Activated CD4-positive, alpha-beta T cell treated with anti-CD3 and anti-CD28 coated beads, Interleukin-2, amount 50 U/mL, for 48 hours (primary cell): Measurements from ENCODE around the gene IFITM5.

Experiments used
- DNase-seq, 2 experiments: peaks; one replicate each; pipeline ENCODE4 v3.0.0-alpha.2; 2020

IFITM5 gene

GRCh38 chr11:257766-258493 lies 41.4 kb downstream of the IFITM5 start:
- no peak for DNase-seq

GRCh38 chr11:256952-257737 lies 42.2 kb downstream of the IFITM5 start:
- no peak for DNase-seq

GRCh38 chr11:255816-256215 lies 43.5 kb downstream of the IFITM5 start:
- no peak for DNase-seq

DNA sequence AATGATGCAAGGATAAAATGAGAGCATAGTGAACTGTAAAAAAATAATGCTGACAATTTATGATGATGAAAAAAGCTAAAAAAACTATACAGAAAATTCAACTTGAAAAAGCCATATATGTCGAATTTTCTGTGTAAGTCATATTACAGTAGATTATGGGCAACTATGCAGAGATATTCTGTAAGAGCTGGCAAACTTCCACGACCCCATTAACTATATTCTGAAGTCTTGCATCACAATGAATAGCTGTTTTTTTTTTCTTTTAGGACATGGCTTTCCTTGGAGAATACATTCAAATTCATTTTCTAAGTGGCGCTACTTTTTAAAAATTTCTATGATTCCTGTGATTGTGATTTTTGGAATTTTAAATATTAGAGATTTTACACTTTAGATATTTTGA lies 44.1 kb downstream of the IFITM5 start:
- no peak for DNase-seq

DNA sequence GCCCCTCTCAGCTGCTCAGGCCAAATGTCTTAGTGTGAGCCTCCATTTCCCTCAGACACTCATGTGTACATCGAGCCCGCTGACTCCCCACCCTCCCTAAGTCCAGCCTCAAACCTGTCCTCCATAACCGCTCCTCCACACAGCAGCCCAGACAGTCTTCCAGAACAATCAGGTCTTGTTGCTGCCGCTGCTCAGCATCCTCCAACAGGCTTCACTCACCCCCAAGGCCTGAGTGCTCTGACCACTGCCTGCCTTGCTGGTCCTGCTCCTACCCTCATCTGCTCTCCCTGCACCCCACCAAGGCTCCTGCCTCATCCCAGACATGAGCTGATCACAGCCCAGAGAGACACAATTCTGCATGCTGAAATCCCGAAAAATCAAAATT lies 45.4 kb downstream of the IFITM5 start:
- no peak for DNase-seq

GRCh38 chr11:253160-253885 lies 46.0 kb downstream of the IFITM5 start:
- DNase-seq = no peak

DNA sequence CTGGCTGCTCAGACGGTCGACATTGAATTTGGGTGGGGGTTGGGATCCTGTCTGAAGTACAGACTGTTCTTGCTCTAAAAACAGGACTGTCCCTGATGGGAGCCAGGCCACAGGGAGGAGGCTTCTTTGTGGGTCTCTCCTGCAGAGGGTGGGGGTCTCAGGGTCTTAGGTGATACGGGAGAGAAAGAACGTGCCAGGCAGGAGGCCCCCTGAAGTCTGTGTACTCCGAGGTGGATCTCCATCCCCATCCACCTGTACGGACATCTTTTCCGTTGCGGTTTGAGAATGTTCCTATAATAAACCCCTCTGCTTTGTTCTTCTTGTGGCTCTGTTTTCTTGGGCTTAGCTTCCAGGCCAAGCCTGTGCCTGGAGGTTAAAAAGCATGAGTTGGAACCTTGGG lies 46.7 kb downstream of the IFITM5 start:
- DNase-seq = no peak

DNA sequence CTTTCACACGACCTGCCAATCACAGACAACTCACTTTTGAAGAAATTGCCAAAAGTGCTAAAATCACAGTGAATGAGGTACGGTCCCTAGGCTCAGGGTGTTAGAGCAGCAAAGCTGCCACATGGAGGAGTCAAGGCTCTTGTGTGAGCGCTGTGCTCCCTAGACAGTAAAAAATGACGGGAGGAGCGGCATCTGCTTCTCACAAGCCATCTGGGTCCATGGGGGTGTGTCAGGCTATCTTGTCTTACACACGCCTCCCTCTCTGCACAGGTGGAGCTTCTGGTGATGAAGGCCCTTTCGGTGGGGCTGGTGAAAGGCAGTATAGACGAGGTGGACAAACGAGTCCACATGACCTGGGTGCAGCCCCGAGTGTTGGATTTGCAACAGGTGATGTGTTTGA lies 47.8 kb downstream of the IFITM5 start:
- DNase-seq = no peak

- DNase-seq = peak; percentile 81 to 86
These were observed 48.5 kb downstream of the IFITM5 start for GRCh38 chr11:250740-251299.

DNA sequence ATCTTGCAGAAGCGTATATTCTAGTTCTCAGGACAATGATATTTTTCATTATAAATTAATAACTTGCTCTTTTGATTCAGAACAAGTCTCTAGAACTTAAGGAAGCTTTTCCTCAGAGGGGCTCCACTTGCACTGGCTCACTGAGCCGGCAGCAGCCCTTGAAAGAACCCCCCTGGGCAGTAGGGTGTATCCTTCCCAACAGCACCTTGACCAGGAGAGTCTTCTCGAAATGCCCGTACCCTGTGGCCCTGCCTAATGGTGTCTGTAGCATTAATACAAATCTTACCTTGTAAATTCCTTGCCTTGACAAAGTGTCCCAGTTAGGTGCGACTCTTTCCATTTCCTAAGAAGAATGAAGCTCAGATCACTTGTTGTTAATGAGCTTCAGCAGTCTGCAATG lies 49.1 kb downstream of the IFITM5 start:
- no peak for DNase-seq

- no peak for DNase-seq
These were observed 50.3 kb downstream of the IFITM5 start for GRCh38 chr11:249062-249461.
